GM19395 (cell line): ENCODE results near the gene USP36.
"Not testable (repeated sequence)": the region's sequence is repeated elsewhere in the genome, so short reads cannot be mapped to it uniquely, and the experiment has no call there.

Source experiments
- ATAC-seq: cut with Tn5 transposase; IDR thresholded peaks from one replicate; pipeline ENCODE4 v1.9.1; 2021; ENCODE audit warnings: mild to moderate bottlenecking, moderate library complexity; ENCODE audit not compliant: unreplicated experiment

USP36 gene

DNA sequence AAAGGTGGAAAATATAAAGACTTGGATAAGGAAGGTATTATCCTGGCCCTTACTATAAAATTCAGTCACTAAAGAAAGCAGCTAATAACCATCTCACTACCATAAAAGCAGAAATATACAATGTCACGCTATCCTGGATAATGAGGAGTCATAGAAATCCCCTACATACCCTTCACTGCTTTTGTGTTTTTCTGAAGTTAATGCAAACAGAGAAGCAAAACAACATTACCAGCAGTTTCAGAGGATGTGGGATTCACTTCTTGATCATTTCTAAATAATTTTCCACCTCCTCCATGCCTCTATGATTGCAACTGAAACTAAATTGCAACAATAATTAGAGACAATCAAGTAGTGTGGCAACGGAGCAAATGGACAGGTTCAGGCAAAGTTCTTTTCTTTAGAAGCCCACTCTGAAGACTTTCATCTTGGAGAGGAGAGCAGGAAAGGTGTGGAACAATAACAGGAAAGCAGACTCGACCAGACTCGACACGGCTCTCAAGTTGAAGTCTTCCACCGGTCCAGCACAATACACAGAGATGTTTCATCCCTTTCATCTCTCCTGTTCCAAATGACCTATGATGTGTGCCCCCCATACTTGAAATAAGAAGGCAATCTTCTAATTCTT lies 68.7 kb downstream of the USP36 start:
- no peak for ATAC-seq

DNA sequence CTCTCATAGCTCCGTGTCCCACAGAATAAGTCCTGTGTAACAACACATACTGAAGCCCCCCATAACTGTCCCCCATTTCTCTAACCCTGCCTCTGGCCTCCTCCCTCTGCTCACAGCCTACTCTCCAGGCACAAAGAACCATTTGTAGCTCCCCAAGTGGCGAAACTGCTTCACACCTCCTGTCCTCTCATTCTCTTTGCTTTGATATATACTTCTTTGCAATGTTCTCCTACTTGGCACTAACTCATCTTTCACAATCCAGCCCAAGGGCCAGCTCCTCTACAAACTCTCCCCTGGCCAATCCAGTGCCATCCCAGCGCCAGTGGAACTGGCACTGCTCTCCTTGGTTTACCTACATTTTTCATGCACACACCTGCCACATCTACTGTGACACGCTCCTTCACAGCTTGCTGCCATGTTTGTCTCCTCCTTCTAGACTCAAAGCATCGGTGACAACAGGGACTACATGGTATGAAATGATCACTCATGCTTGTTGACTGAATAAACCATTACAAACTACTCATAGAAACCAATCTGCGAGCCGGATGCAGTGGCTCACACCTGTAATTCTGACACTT lies 71.3 kb downstream of the USP36 start:
- ATAC-seq, result no peak

DNA sequence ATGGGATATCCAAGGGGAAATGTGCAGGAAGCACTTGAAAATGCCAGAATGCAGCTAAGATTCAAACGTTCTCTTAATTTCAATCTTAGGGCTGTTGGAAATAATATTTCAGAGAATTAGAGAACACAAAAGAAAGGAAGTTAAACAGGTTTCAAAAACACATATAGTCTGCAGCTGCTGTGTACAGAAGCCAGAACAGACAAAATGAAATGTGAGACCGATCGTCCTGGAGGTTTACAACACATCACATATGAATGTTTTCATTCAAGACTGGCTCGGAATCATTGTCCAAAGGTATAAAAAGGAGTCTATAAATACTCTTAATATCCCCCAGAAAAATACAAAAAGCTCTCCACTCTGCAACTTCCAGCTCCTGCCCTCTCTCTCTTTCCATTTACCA lies 72.8 kb downstream of the USP36 start:
- no peak for ATAC-seq

DNA sequence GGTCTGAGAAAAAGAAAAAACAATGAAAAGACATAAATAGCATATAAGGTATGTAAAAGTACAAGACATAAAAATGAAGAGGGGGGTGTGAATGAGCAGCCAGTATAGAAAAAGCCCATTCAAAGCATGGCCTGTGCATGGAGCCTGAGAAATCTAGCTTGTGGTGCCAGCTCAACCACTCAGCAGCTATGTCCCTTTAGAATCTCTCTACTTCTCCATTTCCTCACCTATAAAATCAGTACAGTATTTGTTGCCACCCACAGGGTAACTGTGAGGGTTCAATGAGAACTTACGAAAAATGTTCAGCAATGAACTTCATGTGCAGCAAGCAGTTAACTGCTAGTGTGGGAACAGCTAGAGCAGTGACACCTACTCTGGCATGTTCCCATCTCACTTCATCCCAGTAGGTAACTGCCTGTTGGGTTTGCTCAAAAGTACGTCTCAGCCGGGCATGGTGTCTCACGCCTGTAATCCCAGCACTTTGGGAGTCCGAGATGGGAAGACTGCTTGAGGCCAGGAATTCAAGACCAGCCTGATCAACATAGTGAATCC lies 73.8 kb downstream of the USP36 start:
- no peak for ATAC-seq

DNA sequence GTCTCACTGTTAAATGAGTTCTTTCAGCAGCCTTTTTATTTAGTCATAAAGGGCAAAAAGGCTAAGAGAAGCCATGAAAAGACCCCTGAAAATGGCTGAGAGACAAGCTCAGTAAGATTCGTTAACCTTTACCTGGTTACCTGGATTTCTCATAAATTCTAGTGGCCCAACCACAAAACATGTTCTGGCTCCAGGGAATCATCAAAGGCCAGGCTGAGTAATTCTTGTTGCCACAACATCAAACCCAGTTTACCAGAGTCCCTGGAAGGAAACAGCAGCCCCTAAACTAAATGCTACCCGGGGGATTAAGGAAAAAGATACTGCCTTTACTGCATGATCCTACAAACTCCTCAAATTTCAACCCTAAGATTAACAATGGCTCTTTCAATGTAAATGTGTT lies 74.4 kb downstream of the USP36 start:
- ATAC-seq, result no peak

DNA sequence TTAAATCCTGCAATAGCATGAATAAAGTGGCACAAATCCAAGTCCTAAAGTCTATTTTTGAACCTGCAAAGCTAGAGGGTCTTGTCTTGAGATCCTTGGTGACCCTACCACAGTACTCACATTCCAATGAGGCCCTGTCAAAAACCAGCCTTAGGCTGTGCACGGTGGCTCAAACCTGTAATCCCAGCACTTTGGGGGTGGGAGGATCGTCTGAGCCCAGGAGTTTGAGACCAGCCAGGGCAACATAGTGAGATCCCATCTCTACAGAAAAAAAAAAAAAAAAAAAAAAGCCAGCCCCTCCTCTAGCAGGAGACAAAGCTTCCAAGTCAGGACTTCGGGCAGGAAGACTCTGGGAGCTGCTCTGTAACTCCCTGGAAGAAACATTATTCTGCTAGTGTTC lies 74.8 kb downstream of the USP36 start:
- ATAC-seq, result no peak

DNA sequence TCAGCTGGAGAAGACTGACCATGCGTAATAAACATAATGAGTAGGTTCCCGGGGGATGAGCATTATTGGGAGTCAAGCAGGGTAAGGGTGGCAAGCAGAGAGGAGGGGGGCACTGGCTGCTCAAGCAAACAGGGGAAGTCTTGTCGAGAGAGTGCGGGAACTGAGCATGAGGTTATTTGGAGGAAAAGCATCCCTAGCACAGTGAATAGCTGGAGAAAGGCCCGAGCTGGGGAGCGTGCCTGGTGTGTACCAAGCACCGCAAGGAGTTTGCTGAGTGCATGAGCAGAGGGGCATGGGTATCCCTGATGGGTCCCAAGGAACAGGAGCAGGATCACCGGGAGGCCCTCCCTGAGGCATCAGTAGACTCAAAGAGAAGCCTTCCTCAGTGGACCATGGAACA lies 75.7 kb downstream of the USP36 start:
- no peak for ATAC-seq

DNA sequence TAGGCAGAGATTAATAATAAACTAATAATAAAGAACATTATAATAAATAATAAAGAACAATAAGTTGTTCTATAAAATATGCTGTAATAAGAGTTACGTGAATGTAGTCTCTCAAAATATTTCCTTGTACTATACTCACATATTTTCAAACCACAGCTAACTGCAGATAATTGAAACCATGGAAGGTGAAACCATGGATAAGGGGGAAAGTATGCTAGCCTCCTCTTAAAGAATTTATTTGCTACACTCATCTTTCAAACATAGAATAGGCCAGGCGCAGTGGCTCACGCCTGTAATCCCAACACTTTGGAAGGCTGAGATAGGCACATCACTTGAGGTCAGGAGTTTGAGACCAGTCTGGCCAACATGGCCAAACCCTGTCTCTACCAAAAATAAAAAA lies 77.1 kb downstream of the USP36 start:
- ATAC-seq, result no peak

DNA sequence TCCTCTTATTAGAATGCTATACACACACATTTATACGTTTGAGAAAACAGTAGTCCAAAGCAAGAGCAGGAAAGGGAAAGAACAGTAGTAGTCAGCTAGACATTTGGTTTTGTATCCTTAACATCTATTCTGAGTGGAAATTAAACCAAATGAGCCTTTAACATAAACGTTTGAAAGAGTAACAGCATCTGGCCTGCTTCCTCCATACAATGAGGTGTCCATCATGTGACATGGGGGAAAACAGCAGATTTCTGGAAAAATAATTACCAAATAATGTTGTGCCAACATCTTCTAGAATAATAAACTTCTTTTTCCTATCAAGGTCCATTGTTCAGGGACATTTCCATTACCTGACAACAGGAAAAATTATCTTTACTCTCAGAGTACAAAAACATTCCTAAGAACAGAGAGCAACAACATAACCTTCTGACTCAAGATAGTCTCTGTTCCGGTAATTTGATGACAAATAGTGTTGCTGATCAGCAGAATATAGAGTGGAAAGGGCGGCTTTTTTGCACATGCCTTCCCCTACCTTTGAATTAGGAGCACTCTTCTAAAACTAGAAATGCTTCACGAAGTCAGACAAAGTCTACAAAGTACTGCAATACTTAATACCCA lies 78.7 kb downstream of the USP36 start:
- ATAC-seq, result no peak

DNA sequence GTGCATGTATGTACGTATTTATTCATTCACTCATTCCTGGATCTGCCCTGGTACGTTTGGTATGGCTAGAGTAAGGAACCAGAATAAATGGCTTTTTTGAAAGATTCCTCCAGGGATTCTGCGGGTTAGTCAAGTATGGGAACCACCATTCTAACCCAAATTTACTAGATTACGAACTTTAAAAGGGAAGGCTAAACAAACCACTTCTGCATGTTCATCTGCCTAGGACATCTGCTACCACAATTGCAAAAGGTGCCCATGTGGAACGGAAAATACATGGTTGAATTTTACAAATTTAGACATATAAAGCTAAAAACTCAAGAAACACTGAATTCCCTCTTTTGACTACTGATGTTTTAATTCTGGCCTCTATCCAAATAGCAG lies 80.7 kb downstream of the USP36 start:
- ATAC-seq, result no peak

DNA sequence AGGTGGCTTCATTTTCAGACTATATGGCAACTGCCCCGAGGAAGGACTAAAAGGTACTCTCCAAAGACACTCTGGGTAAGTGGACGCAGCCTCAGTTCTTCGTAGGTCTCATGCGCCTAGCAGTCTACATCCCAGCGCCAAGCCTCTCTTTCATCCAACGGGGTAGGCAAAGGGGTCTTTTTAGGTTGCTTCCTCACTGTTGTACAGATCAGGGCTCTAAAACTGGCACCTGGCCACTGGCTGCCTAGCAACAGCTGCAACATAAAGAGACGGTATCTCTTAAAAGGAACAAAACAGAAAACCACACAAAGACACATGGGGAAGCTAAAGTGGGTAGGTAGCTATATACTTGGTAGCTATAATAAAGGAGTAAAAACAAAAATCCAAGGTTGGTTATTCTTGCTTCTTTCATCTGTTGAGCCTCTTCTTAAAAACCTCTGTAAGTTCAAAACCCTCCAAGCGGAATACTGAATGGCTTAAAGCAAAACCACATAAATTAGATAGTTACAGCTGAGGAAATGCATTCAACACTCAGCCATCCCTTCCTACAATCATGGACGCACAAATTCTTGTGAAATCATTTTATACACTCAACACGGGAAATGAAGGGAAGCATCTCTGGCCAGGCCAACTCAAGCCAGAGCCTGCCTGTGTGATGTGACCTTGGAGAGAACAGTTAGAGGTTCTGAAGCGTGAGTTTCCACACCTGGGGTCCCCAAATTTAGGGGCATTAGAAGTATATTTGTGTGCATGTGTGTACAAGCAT lies 81.2 kb downstream of the USP36 start:
- no peak for ATAC-seq

DNA sequence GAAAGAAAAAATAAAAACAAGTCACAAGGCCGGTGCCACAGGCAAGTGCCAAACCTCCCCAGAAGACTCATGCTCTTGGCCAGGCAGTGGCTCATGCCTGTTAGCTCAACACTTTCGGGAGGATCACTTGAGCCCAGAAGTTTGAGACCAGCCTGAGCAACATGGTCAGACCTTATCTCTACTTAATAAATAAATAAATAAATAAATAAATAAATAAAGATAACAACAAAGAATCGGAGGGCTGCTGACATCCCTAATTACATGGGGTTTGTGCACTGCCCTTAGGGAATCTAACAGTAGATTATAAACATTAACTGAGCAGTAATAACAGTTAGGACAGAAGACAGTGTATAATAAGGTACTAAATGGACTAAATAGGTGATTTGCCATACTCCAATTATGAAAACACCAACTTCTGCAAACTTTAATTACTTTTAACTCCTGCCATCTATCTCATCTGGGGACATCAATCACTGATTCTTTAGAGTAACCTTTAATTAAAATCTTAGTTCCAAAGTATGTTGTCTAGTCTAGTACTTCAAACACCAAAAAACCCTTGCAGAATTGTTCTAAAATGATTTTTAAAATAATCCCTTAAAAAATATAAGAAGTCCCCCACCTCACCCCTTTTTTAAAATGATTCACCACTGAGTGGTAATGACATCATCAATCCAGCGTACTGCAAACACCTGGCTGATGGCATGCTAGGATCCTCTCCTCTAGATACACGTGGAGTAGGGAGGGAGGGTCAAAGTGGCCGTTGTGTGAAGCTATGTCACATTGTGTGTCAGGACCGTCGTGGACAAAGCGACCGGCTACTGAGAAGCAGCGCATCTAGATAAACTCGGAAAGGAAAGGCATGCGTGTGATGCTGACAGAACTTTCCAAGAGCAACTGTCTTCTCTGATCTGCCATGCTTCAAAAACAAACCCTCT lies 87.0 kb downstream of the USP36 start:
- ATAC-seq, result no peak

DNA sequence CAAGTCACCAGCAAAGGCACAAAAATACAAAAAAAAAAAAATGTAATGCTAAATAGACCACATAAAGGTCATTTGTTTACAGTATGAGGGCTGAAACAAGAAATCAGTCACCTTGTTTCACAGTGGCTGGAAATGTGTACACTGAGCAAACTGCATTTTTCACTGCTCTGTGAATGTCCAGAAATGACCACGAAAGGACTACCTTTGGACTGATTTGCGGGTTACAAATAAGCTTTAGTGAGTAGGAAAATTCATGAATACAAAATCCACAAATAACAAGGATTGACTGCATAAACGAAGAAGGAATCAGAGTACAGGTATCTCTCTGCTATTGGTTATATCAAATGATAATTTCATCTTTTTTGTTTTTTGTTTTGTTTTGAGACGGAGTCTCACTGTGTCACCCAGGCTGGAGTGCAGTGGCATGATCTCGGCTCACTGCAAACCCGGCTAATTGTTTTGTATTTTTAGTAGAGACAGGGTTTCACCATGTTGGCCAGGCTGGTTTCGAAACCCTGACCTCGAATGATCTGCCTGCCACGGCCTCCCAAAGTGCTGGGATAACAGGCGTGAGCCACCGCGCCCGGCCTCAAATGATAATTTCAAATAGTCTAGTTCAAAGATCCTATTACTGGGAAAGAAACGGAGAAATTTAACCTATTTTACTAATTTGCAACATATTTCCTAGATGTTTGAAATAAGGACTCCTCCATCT lies 89.0 kb downstream of the USP36 start:
- no peak for ATAC-seq

DNA sequence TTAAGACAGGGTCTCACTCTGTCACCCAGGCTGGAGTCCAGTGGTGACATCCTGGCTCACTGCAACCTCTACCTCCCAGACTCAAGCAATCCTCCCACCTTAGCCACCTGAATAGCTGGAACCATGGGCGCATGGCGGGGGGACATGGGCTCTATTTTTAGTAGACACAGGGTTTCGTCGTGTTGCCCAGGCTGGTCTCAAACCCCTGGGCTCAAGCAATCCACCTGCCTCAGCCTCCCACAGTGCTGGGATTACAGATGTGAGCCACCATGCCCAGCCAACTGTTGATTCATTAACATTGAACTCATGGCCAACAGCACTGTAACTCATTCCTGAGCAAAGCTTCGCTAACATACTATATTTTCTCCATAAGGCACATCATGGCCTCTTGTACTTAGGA lies 89.6 kb downstream of the USP36 start:
- ATAC-seq, result not testable (repeated sequence)

DNA sequence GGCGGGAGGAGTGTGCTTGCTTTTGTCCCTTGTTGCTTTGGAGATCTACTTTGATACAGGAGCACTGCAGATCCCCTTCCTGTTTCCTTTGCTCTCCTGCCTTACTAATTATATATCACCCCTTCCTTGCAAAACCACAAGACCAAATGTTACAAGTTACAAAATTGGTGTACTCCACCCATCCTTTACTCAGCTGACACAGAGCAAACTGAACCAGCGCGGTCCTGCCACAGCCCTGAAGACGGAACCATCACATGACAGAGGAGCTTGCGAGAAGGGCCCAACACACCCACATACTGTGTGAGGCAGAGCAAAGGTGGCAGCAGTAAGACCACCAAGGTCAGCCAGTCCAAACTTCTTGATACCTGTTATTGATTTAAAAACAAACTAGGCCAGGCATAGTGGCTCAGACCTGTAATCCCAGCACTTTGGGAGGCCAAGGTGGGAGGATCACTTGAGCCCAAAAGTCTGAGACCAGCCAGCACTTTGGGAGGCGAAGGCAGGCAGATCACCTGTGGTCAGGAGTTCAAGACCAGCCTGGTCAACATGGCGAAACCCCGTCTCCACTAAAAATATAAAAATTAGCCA lies 91.8 kb downstream of the USP36 start:
- ATAC-seq, result peak; percentile 48

DNA sequence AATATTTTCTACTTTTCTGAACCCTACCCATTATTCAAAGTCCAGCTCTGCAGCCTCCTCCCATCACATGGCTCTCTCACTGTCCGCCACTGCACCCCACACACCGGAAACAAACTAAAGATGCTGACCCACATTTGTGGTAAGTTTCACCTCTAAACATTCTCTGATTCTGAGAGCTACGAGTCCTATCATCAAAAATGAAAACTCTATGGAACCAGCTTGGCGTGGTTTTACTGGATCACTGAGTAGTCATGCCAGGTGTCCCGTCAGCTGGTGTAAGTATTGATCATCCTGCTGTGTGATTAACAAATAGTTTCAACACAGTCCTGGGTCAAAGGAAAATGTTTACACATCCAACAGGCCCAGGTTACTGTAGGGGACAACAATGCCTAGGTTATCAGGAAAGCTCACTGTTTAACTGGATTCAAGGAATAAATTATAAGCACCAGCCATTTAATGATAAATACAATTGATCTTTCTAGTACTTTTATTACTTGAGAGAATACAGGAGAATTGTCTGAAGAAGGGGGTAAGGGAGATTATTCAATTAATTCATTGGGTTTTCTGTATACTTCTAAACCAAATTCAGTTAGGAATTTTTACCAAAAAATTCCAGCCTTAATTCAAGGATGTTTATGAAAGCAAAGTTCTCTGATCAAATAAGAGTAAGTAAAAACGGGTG lies 92.4 kb downstream of the USP36 start:
- peak; percentile 45 for ATAC-seq

DNA sequence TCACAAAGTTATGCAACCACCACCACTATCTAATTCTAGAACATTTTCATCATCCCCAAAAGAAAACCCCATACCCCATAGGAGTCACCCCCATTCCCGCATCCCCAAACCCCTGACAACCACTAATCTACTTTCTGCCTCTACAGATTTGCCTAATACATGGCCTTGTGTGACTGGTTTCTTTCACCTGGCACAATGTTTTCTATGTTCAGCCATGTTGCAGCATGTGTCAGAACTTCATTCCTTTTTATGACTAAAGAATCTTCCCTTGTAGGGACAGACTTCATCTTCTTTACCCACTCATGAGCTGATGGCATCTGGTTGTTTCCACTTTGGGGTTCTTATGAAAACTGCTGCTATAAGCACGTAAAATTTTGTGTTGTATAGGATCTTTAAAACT lies 93.1 kb downstream of the USP36 start:
- ATAC-seq, result no peak

DNA sequence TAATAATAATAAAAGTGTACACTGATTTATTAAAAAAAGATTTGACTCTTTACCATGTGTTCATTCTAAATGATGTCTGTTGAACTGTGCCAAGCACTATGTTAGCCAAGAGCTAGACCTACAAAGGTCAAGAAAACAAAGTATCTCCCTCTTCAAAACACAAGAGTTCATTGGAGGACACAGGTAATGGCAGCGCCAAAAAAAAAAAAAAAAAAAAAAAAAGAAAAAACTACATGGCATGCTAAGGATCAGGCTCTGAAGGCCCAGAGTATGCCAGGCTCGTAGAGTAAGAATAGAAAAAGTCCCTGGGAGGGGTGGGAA lies 93.7 kb downstream of the USP36 start:
- no peak for ATAC-seq

DNA sequence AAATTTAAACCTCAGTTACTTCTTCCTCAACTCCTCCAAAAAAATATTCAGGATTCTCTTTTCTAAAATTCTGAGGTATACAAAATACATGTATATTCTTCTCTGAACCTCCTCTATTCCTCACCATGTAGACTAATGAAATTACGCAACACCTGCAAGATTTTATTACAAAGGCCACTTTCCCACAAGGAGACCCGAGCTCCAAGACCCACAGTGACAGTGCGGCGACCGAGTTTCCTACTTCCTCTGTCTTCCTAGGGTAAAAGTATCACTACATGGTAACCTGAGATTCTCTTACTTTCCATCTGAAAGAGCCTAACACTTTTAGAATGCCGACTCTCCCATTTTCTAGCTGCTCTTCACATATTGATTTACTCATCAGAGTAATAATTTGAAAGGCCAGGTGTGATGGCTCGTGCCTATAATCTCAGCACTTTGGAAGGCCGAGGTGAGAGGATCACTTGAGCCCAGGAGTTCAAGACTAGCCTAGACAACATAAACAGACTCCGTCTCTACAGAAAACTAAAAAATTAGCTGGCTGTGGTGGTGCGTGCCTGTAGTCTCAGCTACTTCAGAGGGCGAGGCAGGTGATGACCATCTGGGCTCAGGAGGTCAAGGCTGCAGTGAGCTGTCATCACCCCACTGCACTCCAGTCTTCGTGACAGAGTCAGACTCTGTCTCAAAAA lies 94.2 kb downstream of the USP36 start:
- ATAC-seq, result no peak
